T-cell (primary cell): ENCODE data around the gene NEK7. TPM values are rescaled to one million over a fixed set of nuclear protein-coding genes. Genes with fewer than 3 reads are reported as not detected.

Experiments used
- ATAC-seq, 4 experiments: fragments of 200-7000 bp in 3 of 4; fragments of 150-1000 bp in 1 of 4; cut with Tn5 transposase; replicated peaks in 1 of 4; 1 replicate in 3 of 4; 2 replicates in 1 of 4; pipeline ENCODE4 v1.10.0; 2021; ENCODE audit warnings: moderate library complexity in 3 of 4, mild to moderate bottlenecking in 2 of 4, moderate number of reproducible peaks in 1 of 4
- CTCF ChIA-PET, 2 donors: fragments of 300-600 bp; sonication (Branson Sonifier 250); formaldehyde crosslinking; loops; one replicate each; lab custom pipeline; 2022; ENCODE audit warnings: antibody characterized with exemption in 2 of 2; lab: Charles Lee
- POLR2A ChIA-PET, 2 donors: fragments of 300-600 bp; sonication (Branson Sonifier 250); formaldehyde crosslinking; loops; one replicate each; lab custom pipeline; 2022; ENCODE audit warnings: antibody characterized with exemption in 2 of 2; lab: Charles Lee
- DNase-seq, 35 experiments: peaks; one replicate each; pipeline versions ENCODE4 v3.0.0 to v3.0.0-alpha.2; 2013 to 2023
- H3K27ac ChIP-seq: one replicate; pipeline ENCODE4 v1.5.1; 2013; ENCODE audit warnings: low read length
- H3K27me3 ChIP-seq, 2 experiments: replicated peaks in 1 of 2; 1 replicate in 1 of 2; 2 replicates in 1 of 2; pipeline versions ENCODE4 v1.6.1 to v1.7.0; 2013; ENCODE audit warnings: low read length in 1 of 2, mixed read lengths in 1 of 2; ENCODE audit not compliant: control insufficient read depth in 2 of 2, insufficient read depth in 2 of 2; ENCODE audit errors: extremely low read depth in 1 of 2
- H3K36me3 ChIP-seq, 2 donors: 1 replicate in 1 of 2; 2 replicates in 1 of 2; pipeline versions ENCODE4 v1.6.1 to v1.7.0; 2013; ENCODE audit warnings: low read length in 1 of 2; ENCODE audit not compliant: control insufficient read depth in 2 of 2, insufficient read depth in 1 of 2; ENCODE audit errors: extremely low read depth in 1 of 2
- H3K4me1 ChIP-seq, 2 experiments: 1 replicate in 1 of 2; 2 replicates in 1 of 2; pipeline versions ENCODE4 v1.6.1 to v1.7.0; 2013; ENCODE audit warnings: low read length in 2 of 2, mixed read lengths in 1 of 2; ENCODE audit not compliant: insufficient read depth in 2 of 2, control insufficient read depth in 1 of 2; ENCODE audit errors: extremely low read depth in 1 of 2
- H3K4me3 ChIP-seq, 2 donors: 1 replicate in 1 of 2; 2 replicates in 1 of 2; pipeline versions ENCODE4 v1.5.1 to v1.7.0; 2013; ENCODE audit warnings: mild to moderate bottlenecking in 2 of 2, low read length in 1 of 2, moderate library complexity in 1 of 2; ENCODE audit not compliant: control insufficient read depth in 1 of 2; ENCODE audit errors: extremely low read depth in 1 of 2
- H3K9me3 ChIP-seq: 2 replicates; pipeline ENCODE4 v1.7.0; 2013
- H3K27ac Mint-ChIP-seq, 2 donors: one replicate each; pipeline ENCODE4 v1.8.0; 2020 to 2021; ENCODE audit warnings: mild to moderate bottlenecking in 2 of 2, mixed read lengths in 2 of 2
- H3K27me3 Mint-ChIP-seq, 2 donors: one replicate each; pipeline ENCODE4 v1.8.0; 2021 to 2022; ENCODE audit warnings: mixed read lengths in 2 of 2
- H3K36me3 Mint-ChIP-seq: one replicate; pipeline ENCODE4 v1.8.0; 2021; ENCODE audit warnings: mixed read lengths
- H3K4me1 Mint-ChIP-seq, 3 donors: one replicate each; pipeline ENCODE4 v1.8.0; 2020 to 2022; ENCODE audit warnings: mixed read lengths in 3 of 3, mild to moderate bottlenecking in 1 of 3
- H3K4me3 Mint-ChIP-seq, 3 donors: one replicate each; pipeline ENCODE4 v1.8.0; 2020 to 2022; ENCODE audit warnings: mild to moderate bottlenecking in 3 of 3, mixed read lengths in 3 of 3, moderate library complexity in 3 of 3
- H3K9me3 Mint-ChIP-seq, 3 donors: one replicate each; pipeline ENCODE4 v1.8.0; 2020 to 2022; ENCODE audit warnings: mixed read lengths in 3 of 3
- WGBS: methylation state at CpG from one replicate; pipeline ENCODE4 v1.1.5; 2013; ENCODE audit warnings: missing lambda C conversion rate; ENCODE audit not compliant: insufficient coverage; 5-methylcytosine and 5-hydroxymethylcytosine counted together
- total RNA-seq, 35 experiments: library from RNA in 6 of 35; stranded (reverse) in 6 of 35; fragments of 120-200 nt in 1 of 35; gene quantifications; one replicate each; pipeline versions ENCODE4 v1.2.1 to v1.2.4 and lab custom pipeline; 2013 to 2026

Gene NEK7
- total RNA-seq, 5 donors from 2014 or later (not counting 1 experiment from before 2014, with no cell fraction given) = 31.8 to 75.4 (median 69.9) TPM

- no CpG with 5 or more reads among the region's 2 CpGs for WGBS
- Histone ChIP-seq H3K36me3 (no peaks in the 10 kb centered on the region), H3K4me1 (no peaks in the 10 kb centered on the region), H3K9me3 (no peaks in the 10 kb centered on the region), H3K27ac (no peak overlapping the region), H3K4me3 (no peak overlapping the region), H3K27me3 (no peaks in the 10 kb centered on the region)
- H3K27ac Mint-ChIP-seq = no peak overlapping the region
- no peak overlapping the region for H3K4me3 Mint-ChIP-seq
- no peaks in the 10 kb centered on the region for H3K36me3 Mint-ChIP-seq
- H3K9me3 Mint-ChIP-seq = peaks cover 0 to 5% (median 0%) of the 10 kb centered on the region in 3 donors
- ChIA-PET POLR2A (no interaction called here), CTCF (no interaction called here)
- peaks cover 5 to 9% of the 10 kb centered on the region in 2 donors for H3K27me3 Mint-ChIP-seq
- DNase-seq (no peak), ATAC-seq (no peak)
- H3K4me1 Mint-ChIP-seq = no peaks in the 10 kb centered on the region
Observed at GRCh38 chr1:198330982-198331615, 174.3 kb downstream of the NEK7 start.

- ChIA-PET POLR2A (no interaction called here), CTCF (no interaction called here)
- WGBS = no CpG with 5 or more reads among the region's 1 CpG
Observed at GRCh38 chr1:198333744-198334143, 176.9 kb downstream of the NEK7 start.

GRCh38 chr1:198335663-198336062 lies 178.9 kb downstream of the NEK7 start:
- no peaks in the 10 kb centered on the region for H3K4me1 Mint-ChIP-seq
- Histone ChIP-seq H3K27me3 (no peaks in the 10 kb centered on the region), H3K27ac (no peak overlapping the region), H3K4me3 (no peak overlapping the region), H3K36me3 (no peaks in the 10 kb centered on the region), H3K4me1 (no peaks in the 10 kb centered on the region), H3K9me3 (no peaks in the 10 kb centered on the region)
- no peak overlapping the region for H3K27ac Mint-ChIP-seq
- no CpG with 5 or more reads among the region's 1 CpG for WGBS
- no peaks in the 10 kb centered on the region for H3K36me3 Mint-ChIP-seq
- ChIA-PET CTCF (no interaction called here), POLR2A (interaction anchor here in 1 of 2 donors (0.6 kb wide), 1 partner anchor 841 kb away, joined by 3 read pairs; no protein-coding TSS in a partner anchor)
- H3K27me3 Mint-ChIP-seq = peaks cover 2 to 9% of the 10 kb centered on the region in 2 donors
- H3K9me3 Mint-ChIP-seq = peaks cover 0 to 12% (median 0%) of the 10 kb centered on the region in 3 donors
- ATAC-seq (no peak), DNase-seq (no peak)
- H3K4me3 Mint-ChIP-seq = no peak overlapping the region

More at GRCh38 chr1:198333744-198334143, 176.9 kb downstream of the NEK7 start:
- H3K36me3 Mint-ChIP-seq = no peaks in the 10 kb centered on the region
- H3K4me1 Mint-ChIP-seq = no peaks in the 10 kb centered on the region
- H3K27me3 Mint-ChIP-seq = peaks cover 5 to 9% of the 10 kb centered on the region in 2 donors
- H3K4me3 Mint-ChIP-seq = no peak overlapping the region
- Histone ChIP-seq H3K36me3 (no peaks in the 10 kb centered on the region), H3K9me3 (no peaks in the 10 kb centered on the region), H3K27me3 (no peaks in the 10 kb centered on the region), H3K4me3 (no peak overlapping the region), H3K4me1 (no peaks in the 10 kb centered on the region), H3K27ac (no peak overlapping the region)
- DNase-seq (no peak), ATAC-seq (no peak)
- peaks cover 0 to 12% (median 0%) of the 10 kb centered on the region in 3 donors for H3K9me3 Mint-ChIP-seq
- H3K27ac Mint-ChIP-seq = no peak overlapping the region

- Histone ChIP-seq H3K9me3 (no peaks in the 10 kb centered on the region), H3K36me3 (no peaks in the 10 kb centered on the region), H3K27ac (no peak overlapping the region), H3K4me3 (no peak overlapping the region), H3K4me1 (no peaks in the 10 kb centered on the region), H3K27me3 (peaks cover 0 to 6% of the 10 kb centered on the region in 2 experiments)
- no peaks in the 10 kb centered on the region for H3K36me3 Mint-ChIP-seq
- CTCF ChIA-PET = no interaction called here
- POLR2A ChIA-PET = no interaction called here
- ATAC-seq (no peak), DNase-seq (no peak)
- no peak overlapping the region for H3K27ac Mint-ChIP-seq
- peaks cover 0 to 12% (median 0%) of the 10 kb centered on the region in 3 donors for H3K9me3 Mint-ChIP-seq
- H3K4me3 Mint-ChIP-seq = no peak overlapping the region
- H3K4me1 Mint-ChIP-seq = no peaks in the 10 kb centered on the region
- H3K27me3 Mint-ChIP-seq = peaks cover 0 to 6% of the 10 kb centered on the region in 2 donors
Observed at GRCh38 chr1:198337886-198338285, 181.1 kb downstream of the NEK7 start.

GRCh38 chr1:198340139-198340538 lies 183.3 kb downstream of the NEK7 start:
- no peaks in the 10 kb centered on the region for H3K9me3 ChIP-seq

GRCh38 chr1:198346178-198346577 lies 189.4 kb downstream of the NEK7 start:
- Mint-ChIP-seq H3K4me1 (no peaks in the 10 kb centered on the region), H3K27ac (no peak overlapping the region), H3K27me3 (peaks cover 0 to 4% of the 10 kb centered on the region in 2 donors), H3K4me3 (no peak overlapping the region), H3K36me3 (no peaks in the 10 kb centered on the region), H3K9me3 (no peaks in the 10 kb centered on the region)
- Histone ChIP-seq H3K27me3 (peaks cover 0 to 2% of the 10 kb centered on the region in 2 experiments), H3K4me3 (no peak overlapping the region), H3K36me3 (no peaks in the 10 kb centered on the region), H3K27ac (no peak overlapping the region), H3K9me3 (no peaks in the 10 kb centered on the region), H3K4me1 (no peaks in the 10 kb centered on the region)
- WGBS = no CpG with 5 or more reads among the region's 3 CpGs
- CTCF ChIA-PET = interaction anchor here in 1 of 2 donors (0.6 kb wide), 1 partner anchor 467 kb away, joined by 3 read pairs; no protein-coding TSS in a partner anchor
- POLR2A ChIA-PET = no interaction called here
- ATAC-seq = no peak
- no peak for DNase-seq

More at GRCh38 chr1:198340139-198340538, 183.3 kb downstream of the NEK7 start:
- ATAC-seq = no peak
- no peak overlapping the region for H3K27ac Mint-ChIP-seq
- H3K27me3 Mint-ChIP-seq = peaks cover 0 to 6% of the 10 kb centered on the region in 2 donors
- Histone ChIP-seq H3K36me3 (no peaks in the 10 kb centered on the region), H3K27me3 (peaks cover 0 to 6% of the 10 kb centered on the region in 2 experiments), H3K27ac (no peak overlapping the region), H3K4me1 (no peaks in the 10 kb centered on the region), H3K4me3 (no peak overlapping the region)
- peaks cover 0 to 12% (median 0%) of the 10 kb centered on the region in 3 donors for H3K9me3 Mint-ChIP-seq
- ChIA-PET POLR2A (no interaction called here), CTCF (no interaction called here)
- no CpG with 5 or more reads among the region's 1 CpG for WGBS
- no peak overlapping the region for H3K4me3 Mint-ChIP-seq
- no peaks in the 10 kb centered on the region for H3K36me3 Mint-ChIP-seq
- no peaks in the 10 kb centered on the region for H3K4me1 Mint-ChIP-seq
- DNase-seq = no peak
